HG02981 (cell line): ENCODE measurements around the gene NDUFAF8.
"Not testable (repeated sequence)": the region's sequence is repeated elsewhere in the genome, so short reads cannot be mapped to it uniquely, and the experiment has no call there.

Experiments
- ATAC-seq: cut with Tn5 transposase; IDR thresholded peaks from one replicate; pipeline ENCODE4 v1.9.1; 2021; ENCODE audit warnings: mild to moderate bottlenecking, moderate library complexity; ENCODE audit not compliant: unreplicated experiment

Gene NDUFAF8

DNA sequence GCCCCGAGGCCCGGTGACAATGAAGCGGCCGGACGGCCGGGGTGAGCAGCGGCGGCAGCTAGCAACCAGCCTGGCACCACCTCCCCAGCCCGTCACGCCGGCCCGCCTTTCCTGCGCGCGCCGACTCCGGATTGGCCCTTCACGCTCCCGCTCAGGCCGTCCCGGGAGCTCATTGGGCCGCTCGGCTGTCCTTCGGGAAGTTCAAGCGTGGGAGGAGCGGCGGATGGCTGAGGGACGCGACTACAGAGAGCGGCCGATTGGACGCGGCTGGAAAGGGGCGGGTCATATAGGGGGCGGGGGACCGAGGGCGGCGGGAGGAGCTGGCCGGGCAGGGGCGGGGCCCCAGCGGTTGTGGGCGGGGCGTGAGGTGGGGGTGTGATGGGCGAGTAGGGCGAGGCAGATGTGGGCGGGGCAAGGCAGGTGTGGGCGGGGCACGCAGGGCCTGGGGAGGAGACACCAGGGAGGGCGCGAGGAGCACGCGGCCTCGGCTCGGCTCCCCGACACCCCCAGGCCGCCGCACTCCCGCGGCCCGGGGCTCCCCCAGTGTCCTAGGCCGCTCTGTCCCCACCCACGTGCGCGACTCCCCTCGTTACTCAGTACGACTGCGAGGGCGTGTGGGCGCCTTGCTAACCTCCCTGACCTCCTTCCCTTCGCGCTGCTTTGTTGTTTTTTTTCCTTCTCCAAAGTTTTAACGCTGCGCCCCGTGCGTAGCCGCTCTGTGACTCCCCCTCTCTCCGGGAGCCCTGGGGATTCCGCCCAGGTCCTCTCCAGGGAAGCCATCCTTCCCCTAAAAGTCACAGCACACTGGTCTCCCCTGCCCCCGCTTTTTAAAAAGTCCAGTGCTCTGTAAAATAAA is 16.0 kb upstream of the NDUFAF8 start, which contains the start of gene CEP131:
TSS of gene CEP131 (minus strand) at position 60 of the 856 bp plus-strand sequence. CDS start 2,909 bp downstream, outside the sequence.
- peak; percentile 96 for ATAC-seq

DNA sequence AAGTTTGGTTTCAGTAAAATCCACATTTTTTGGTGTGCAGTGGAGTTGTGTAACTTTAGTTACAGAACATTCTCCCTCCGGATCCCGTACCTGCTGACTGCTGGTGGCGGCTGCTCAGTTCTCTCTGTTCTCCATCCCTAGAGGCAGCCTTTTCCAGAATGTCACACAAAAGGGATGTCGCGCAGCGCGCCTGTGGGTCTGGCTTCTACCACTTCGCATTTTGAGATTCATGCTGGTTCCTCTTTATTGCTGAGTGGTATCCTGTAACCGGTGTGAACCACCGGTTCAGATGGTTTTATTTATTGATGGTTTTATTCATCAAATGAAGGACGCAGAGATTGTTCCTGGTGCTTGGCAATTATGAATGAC is 15.4 kb upstream of the NDUFAF8 start:
- ATAC-seq = no peak

DNA sequence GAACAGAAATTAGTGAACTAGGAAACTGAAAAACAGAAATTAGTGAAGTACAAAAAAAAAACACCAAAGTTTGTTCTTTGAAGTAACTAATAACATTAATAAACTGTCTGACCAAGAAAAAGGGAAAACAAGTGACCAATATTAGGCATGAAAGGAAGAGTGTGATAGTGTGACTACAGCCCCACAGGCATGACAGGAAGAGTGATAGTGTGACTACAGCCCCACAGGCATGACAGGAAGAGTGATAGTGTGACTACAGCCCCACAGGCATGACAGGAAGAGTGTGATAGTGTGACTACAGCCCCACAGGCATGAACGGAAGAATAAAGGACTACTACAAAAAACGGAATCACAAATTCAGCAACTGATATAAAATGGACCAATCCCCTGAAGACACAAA is 11.5 kb upstream of the NDUFAF8 start:
- ATAC-seq = not testable (repeated sequence)

DNA sequence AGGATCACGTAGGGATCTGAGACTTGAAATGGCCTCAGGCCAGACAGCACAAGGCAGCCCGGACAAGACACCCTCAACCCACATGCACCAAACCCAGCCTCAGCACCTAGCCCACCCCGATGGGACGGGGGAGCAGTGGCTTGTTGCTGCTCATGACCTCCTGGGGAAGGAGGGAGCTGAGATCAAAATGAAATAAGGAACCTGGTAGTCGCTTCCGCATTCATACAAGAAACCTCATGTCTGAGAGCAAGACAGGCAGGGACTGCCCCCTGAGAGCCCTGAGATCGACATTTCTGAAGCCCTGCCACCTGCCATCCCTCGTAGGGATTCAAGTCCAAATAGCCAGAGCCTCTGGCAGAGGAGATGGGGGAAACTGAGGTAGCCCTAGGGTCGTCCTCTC is 10.7 kb upstream of the NDUFAF8 start:
- no peak for ATAC-seq

DNA sequence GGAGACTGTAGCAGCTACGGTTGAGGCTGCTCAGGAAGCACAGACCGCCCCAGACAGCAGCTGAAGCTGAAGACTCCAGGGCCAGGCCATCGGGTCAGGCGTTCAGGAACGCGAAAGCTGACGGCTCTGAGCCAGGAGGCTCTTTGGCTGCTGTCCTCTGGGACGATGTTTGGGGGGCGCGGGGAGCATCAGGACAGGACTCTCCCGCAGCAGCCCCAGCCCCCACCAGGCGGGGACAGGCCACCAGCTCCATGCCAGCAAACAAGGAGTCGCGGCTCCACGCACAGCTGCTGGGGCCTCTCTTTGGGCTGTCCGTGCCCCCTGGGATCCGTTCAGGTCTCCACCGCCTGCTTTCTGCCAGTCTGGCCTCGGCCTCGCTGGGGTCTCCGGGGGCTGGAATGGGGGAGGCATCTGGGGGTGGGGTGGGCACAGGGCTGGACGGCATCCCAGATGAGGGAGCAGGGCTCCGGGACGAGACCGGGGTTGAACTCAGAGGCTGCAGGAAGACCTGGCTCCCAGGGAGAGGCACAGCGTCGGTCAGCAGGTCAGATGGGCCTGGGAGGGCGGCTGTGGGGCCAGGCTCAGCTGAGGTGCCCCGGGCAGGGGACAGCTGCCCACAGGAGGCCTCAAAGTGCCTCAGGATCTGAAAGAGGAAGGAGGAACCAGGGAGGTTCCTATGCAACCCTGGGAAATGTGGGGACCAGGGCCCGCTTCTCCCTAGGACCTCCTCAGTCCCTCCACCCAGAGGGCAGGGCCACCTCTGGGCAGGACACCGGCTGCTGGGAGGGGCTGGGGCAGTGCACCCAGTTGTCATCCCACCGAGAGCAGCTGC is 10.1 kb upstream of the NDUFAF8 start:
- ATAC-seq = no peak

DNA sequence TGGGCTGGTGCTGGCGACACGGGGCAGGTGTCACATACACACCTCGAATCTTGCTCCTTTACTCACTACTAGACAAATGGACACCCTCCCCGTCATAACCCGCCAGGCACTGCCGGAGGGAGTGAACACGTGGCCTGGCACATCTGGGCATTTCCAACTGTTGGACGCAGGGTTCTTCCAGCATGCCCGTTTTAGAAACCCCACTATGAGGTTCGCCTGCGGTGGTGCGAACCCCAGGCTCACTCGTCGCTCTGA is 9.5 kb upstream of the NDUFAF8 start:
- no peak for ATAC-seq

GRCh38 chr17:81230043-81230820 is 8.9 kb upstream of the NDUFAF8 start:
- no peak for ATAC-seq

DNA sequence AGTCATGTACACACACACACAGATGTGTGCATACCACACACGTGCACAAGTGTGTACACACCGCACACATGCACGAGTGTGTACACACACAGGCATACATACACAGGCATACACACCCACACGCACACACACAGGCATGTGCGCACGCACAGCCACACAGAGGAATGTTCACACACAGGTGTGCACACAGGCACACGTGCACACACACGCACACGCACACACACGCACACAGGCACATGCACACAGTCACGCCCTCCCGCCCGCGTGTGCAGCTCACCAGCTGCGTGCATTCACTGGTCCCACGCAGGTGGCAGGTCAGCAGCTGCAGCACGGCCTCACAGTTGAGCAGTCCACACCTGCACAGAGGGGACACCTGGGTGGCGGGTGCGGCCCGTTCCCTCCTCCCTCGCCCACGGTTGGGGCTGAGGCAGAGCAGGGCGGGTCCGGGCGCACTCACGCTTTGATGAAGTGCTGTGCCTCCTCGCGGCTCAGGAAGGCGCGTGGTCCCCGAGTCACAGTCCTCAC is 7.9 kb upstream of the NDUFAF8 start:
- no peak for ATAC-seq

- no peak for ATAC-seq
Measured at GRCh38 chr17:81231766-81232581, 7.1 kb upstream of the NDUFAF8 start.

DNA sequence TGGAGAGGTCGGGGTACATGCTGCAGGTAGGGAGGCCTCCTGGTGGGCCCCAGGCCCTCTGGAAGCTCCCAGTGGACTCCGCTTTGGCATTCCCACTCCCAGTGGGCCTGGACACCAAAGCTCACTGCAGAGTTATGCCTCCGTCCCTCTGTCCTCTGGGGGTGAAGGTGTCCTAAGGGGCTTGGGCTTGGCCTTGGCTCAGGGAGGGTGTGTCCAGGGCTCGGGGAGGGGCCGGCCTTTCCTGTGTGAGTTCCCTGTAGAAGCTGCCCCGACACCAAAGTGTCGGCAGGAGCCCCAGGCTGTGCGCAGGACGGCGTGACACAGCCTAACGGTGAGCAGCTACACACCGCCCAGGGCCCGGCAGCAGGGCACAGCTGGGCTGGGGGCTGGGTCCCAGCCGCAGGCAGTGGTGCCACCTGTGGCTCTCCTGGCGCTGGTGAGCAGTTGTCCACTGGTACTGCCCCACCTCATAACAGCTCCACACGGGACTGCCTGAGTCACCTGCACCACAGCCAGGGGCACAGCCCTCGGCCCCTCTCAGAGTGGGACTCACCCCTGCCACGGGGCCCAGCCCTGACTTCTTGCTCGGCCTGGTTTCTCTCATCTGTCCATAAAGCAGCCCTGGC is 6.4 kb upstream of the NDUFAF8 start:
- no peak for ATAC-seq

DNA sequence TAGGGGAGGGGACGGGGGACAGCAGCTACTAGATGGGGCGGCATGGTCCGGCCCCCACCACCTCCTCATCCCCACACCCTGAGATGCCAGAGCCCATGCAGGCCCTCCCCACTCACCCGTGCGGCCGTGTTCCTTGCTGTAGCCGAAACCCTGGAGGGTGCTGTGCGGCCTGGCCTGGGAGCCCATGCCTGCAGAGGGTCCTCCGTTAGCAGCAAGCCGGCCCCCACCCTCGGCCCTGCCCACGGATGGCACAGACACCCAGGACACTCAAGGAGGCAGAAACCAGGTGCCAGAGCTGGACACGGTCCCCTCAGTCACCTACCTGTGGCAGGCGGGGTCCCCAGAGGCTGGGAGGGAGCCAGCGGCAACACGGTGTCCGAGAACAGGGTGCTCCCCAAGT is 5.8 kb upstream of the NDUFAF8 start:
- no peak for ATAC-seq

GRCh38 chr17:81233811-81234505 is 5.2 kb upstream of the NDUFAF8 start:
- ATAC-seq = no peak

- no peak for ATAC-seq
Measured at GRCh38 chr17:81234506-81234855, 4.6 kb upstream of the NDUFAF8 start.

- ATAC-seq = no peak
Measured at GRCh38 chr17:81234940-81235821, 3.9 kb upstream of the NDUFAF8 start.

GRCh38 chr17:81235822-81236740 is 3.0 kb upstream of the NDUFAF8 start:
- ATAC-seq = no peak

GRCh38 chr17:81236784-81237183 is 2.3 kb upstream of the NDUFAF8 start:
- no peak for ATAC-seq
